MCF 10A (cell line): ENCODE results near the gene SLC13A3. TPM values are rescaled to one million over a fixed set of nuclear protein-coding genes. Genes with fewer than 3 reads are reported as not detected.

Experiments
- BruUV-seq: library from RNA; stranded (reverse); fragments of 400-500 nt; replicated peaks from 2 replicates; lab custom pipeline; 2021; lab: Mats Ljungman, UMichigan
- CTCF ChIA-PET: fragments of 300-600 bp; sonication (Branson Sonifier 250); formaldehyde crosslinking; extraction: SDS; loops from one replicate; lab custom pipeline; 2021; ENCODE audit warnings: antibody characterized with exemption, inconsistent platforms; lab: Yijun Ruan, JAX
- POLR2A ChIA-PET: fragments of 300-600, 350-650 bp; sonication (Branson Sonifier 250); formaldehyde crosslinking; extraction: SDS; loops from one replicate; lab custom pipeline; 2020; ENCODE audit warnings: antibody characterized with exemption, inconsistent platforms; lab: Yijun Ruan, JAX
- DNase-seq: peaks from one replicate; pipeline ENCODE4 v3.0.0-alpha.2; 2018; ENCODE audit not compliant: unreplicated experiment
- H3K27ac Mint-ChIP-seq: one replicate; pipeline ENCODE4 v1.8.0; 2022; ENCODE audit warnings: mild to moderate bottlenecking, low read depth, mixed read lengths; ENCODE audit not compliant: unreplicated experiment
- H3K27me3 Mint-ChIP-seq: one replicate; pipeline ENCODE4 v1.8.0; 2022; ENCODE audit warnings: mixed read lengths; ENCODE audit not compliant: insufficient read depth, unreplicated experiment
- H3K36me3 Mint-ChIP-seq: one replicate; pipeline ENCODE4 v1.8.0; 2022; ENCODE audit warnings: mild to moderate bottlenecking, moderate library complexity, mixed read lengths; ENCODE audit not compliant: insufficient read depth, unreplicated experiment
- H3K4me1 Mint-ChIP-seq: one replicate; pipeline ENCODE4 v1.8.0; 2022; ENCODE audit warnings: mixed read lengths; ENCODE audit not compliant: insufficient read depth, unreplicated experiment
- H3K4me3 Mint-ChIP-seq: one replicate; pipeline ENCODE4 v1.8.0; 2022; ENCODE audit warnings: mild to moderate bottlenecking, moderate library complexity, mixed read lengths; ENCODE audit not compliant: unreplicated experiment
- H3K9me3 Mint-ChIP-seq: one replicate; pipeline ENCODE4 v1.8.0; 2022; ENCODE audit warnings: mixed read lengths; ENCODE audit not compliant: unreplicated experiment
- intact Hi-C: fragments of 100-400 bp; cut with micrococcal nuclease; formaldehyde crosslinking; loops from 2 replicates; pipeline ENCODE4 v1.14.1; 2022
- total RNA-seq: library from RNA; stranded (reverse); gene quantifications from 2 replicates; pipeline ENCODE4 v1.2.3, GENCODE V29; 2022
- TF ChIP-seq, protein P1 (sequence below): fragments of 200-600 bp; IDR thresholded peaks from one replicate; pipeline ENCODE4 v1.8.0; 2022; ENCODE audit warnings: antibody characterized with exemption, mild to moderate bottlenecking; ENCODE audit not compliant: unreplicated experiment

Gene SLC13A3
- total RNA-seq, 1 experiment from 2014 or later: not detected

DNA sequence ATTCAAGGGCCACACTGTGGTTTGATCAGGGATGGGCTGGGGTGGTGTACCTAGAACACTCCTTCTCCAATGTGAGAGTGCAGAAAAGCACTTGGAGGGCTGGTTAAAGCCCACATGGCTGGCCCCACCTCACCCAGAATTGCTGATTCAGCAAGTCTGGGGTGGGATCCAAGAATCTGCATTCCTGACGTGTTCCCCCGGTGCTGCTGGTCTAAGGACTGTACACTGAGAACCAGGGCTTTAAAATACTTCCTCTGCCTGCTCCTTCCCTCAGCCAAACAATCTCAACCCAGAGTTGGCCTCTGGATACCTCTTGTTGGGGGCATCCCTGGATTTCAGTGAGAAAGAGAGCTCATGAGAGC is 87.4 kb downstream of the SLC13A3 start:
- BruUV-seq: no TSS peak
- H3K36me3 Mint-ChIP-seq: no peaks in the 10 kb centered on the region
- no peak overlapping the region for H3K27ac Mint-ChIP-seq
- POLR2A ChIA-PET: no interaction called here
- H3K4me1 Mint-ChIP-seq: no peaks in the 10 kb centered on the region
- H3K27me3 Mint-ChIP-seq: no peaks in the 10 kb centered on the region
- TF ChIP-seq, protein P1, sequence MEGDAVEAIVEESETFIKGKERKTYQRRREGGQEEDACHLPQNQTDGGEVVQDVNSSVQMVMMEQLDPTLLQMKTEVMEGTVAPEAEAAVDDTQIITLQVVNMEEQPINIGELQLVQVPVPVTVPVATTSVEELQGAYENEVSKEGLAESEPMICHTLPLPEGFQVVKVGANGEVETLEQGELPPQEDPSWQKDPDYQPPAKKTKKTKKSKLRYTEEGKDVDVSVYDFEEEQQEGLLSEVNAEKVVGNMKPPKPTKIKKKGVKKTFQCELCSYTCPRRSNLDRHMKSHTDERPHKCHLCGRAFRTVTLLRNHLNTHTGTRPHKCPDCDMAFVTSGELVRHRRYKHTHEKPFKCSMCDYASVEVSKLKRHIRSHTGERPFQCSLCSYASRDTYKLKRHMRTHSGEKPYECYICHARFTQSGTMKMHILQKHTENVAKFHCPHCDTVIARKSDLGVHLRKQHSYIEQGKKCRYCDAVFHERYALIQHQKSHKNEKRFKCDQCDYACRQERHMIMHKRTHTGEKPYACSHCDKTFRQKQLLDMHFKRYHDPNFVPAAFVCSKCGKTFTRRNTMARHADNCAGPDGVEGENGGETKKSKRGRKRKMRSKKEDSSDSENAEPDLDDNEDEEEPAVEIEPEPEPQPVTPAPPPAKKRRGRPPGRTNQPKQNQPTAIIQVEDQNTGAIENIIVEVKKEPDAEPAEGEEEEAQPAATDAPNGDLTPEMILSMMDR: no peak
- no peak for DNase-seq
- H3K4me3 Mint-ChIP-seq: no peak overlapping the region
- CTCF ChIA-PET: interaction anchor here (0.6 to 0.7 kb wide), 2 partner anchors 21 to 29 kb away, joined by 3 read pairs; no protein-coding TSS in a partner anchor
- intact Hi-C loops: no loop called here
- no peaks in the 10 kb centered on the region for H3K9me3 Mint-ChIP-seq

DNA sequence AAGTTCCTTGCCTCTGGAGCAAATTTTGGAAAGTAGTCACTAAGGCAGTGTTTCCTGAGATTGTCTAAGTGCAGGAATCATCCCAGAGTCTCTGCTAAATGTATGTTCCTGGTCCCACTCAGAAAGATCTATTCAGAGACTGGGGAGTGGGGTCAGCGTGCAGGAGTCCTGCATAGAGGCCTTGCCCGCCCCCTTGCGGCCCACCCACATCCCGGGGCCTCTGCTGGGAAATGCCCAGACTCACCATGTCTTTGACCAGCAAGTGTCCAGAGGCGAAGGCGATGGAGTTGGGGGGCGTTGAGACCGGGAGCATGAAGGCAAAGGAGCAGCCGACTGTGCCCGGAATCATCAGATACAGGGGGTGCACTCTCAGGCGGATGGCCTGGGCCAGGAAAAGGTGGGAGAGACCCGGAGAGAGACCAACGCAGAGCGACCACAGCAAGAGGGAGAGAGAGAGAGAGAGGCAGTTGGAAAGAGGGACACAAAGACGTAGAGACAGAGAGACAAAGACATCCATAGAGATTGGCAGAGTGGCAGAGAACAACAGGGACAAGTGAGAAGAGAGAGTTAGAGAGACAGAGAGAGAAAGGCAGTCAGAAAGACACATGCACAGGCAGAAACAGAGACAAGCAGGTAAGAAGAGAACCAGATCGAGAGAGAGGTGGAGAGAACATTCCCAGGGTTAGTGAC is 87.9 kb downstream of the SLC13A3 start:
- TF ChIP-seq, protein P1: no peak
- H3K27me3 Mint-ChIP-seq: no peaks in the 10 kb centered on the region
- no peak for DNase-seq
- CTCF ChIA-PET: interaction anchor here (0.6 to 2.3 kb wide), 6 partner anchors 12 to 436 kb away, joined by 3 to 10 read pairs (median 4); partner anchors contain the start of gene OCSTAMP
- POLR2A ChIA-PET: no interaction called here
- no peak overlapping the region for H3K27ac Mint-ChIP-seq
- BruUV-seq: no TSS peak
- H3K9me3 Mint-ChIP-seq: no peaks in the 10 kb centered on the region
- intact Hi-C loops: no loop called here
- no peak overlapping the region for H3K4me3 Mint-ChIP-seq
- no peaks in the 10 kb centered on the region for H3K36me3 Mint-ChIP-seq
- H3K4me1 Mint-ChIP-seq: peaks cover 4% of the 10 kb centered on the region

DNA sequence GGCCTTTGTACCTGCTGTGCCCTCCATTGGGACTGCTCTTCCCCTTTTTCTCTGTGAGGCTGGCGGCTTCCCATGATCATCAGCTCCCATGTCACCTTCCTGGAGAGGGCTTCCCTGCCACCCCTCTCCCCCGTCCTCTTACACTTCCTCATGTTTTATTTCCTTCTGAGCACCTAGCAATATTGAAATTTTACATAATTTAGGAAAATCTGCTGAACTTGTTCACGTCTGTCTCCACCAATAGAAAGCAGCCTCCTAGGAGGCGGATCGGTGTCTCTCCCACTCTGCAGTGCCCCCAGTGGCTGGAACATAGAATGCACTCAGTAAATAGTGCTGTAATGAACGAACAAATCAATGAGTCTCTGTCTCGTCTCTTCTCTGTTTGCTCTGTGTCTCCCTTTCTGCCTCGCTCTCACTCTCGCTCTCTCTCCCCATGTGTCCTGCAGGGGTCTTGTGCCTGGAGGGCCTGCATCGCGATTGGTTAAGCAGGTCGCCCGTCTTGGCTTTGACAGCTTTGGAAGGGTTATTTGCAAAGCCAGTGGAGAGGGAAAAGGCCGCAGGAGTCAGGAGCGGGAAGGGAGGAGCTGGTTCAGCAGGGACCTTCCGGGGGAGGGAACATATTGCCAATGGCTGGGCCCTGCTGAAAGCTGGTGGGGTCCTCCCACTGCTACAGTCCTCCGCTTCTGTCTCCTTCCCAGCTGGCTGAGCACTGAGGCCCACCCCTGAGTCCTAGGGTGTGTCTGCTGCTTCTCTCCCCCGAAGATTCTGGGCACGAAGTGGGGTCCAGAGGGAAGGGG is 88.7 kb downstream of the SLC13A3 start:
- Mint-ChIP-seq H3K4me1 (peaks cover 11% of the 10 kb centered on the region), H3K27ac (no peak overlapping the region), H3K4me3 (no peak overlapping the region), H3K36me3 (no peaks in the 10 kb centered on the region), H3K9me3 (no peaks in the 10 kb centered on the region), H3K27me3 (no peaks in the 10 kb centered on the region)
- TF ChIP-seq, protein P1: peak; percentile 66
- peak; percentile 66 for DNase-seq
- CTCF ChIA-PET: interaction anchor here (0.5 to 2.3 kb wide), 14 partner anchors 11 to 1620 kb away, joined by 3 to 10 read pairs (median 3); partner anchors contain the start of gene OCSTAMP
- POLR2A ChIA-PET: no interaction called here
- intact Hi-C loops: no loop called here
- BruUV-seq: no TSS peak

DNA sequence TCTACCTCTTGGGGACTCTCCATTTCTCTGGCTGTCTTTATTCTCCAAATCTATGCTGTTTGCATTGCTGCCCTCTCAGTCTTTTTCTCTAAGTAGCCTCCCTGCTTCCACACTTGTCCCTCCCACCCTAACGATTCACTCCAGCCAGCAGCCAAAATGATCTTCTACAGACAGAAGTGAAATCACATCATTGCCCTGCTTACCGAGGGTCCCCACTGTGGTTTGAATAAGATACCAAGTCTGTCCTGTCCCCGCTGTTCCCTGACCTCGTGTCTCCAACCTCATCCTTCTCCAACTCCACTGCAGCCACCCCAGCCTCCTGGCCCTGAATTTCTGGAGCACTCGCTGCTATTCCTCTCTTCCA is 89.3 kb downstream of the SLC13A3 start:
- no peak overlapping the region for H3K27ac Mint-ChIP-seq
- ChIA-PET POLR2A (no interaction called here), CTCF (interaction anchor here (0.5 to 2.3 kb wide), 13 partner anchors 10 to 1620 kb away, joined by 3 to 10 read pairs (median 3); partner anchors contain the start of gene OCSTAMP)
- H3K27me3 Mint-ChIP-seq: no peaks in the 10 kb centered on the region
- H3K4me1 Mint-ChIP-seq: peaks cover 17% of the 10 kb centered on the region
- no peak for DNase-seq
- TF ChIP-seq, protein P1: no peak
- no peak overlapping the region for H3K4me3 Mint-ChIP-seq
- intact Hi-C loops: no loop called here
- no peaks in the 10 kb centered on the region for H3K9me3 Mint-ChIP-seq
- H3K36me3 Mint-ChIP-seq: no peaks in the 10 kb centered on the region
- no TSS peak for BruUV-seq
